SU-DHL-6 (cell line): ENCODE results near the gene ELAVL1.

Experiments used
- H2AFZ ChIP-seq: fragments of 200-600 bp; sonication (generic); 2 replicates; pipeline ENCODE4 v1.6.1; 2014; ENCODE audit warnings: low read depth, mild to moderate bottlenecking, moderate library complexity, mixed read lengths, antibody characterized with exemption, low read length; ENCODE audit not compliant: severe bottlenecking
- H3F3A ChIP-seq: fragments of 200-600 bp; shearing (Covaris generic); 2 replicates; pipeline ENCODE4 v1.6.0; 2016; ENCODE audit warnings: antibody characterized with exemption, mild to moderate bottlenecking; ENCODE audit not compliant: insufficient read depth
- H3K27ac ChIP-seq: fragments of 200-600 bp; sonication (generic); 2 replicates; pipeline ENCODE4 v1.5.1; 2016; ENCODE audit warnings: low read depth, mild to moderate bottlenecking, low read length, moderate library complexity, mixed read lengths
- H3K27me3 ChIP-seq: fragments of 200-600 bp; sonication (generic), shearing (Covaris generic); 2 replicates; pipeline ENCODE4 v1.6.0; 2014; ENCODE audit warnings: mild to moderate bottlenecking, low read length
- H3K36me3 ChIP-seq: fragments of 200-600 bp; sonication (generic); 2 replicates; pipeline ENCODE4 v1.6.1; 2014; ENCODE audit warnings: mild to moderate bottlenecking, low read length, mixed read lengths
- H3K4me2 ChIP-seq: fragments of 300-600, 200-600 bp; shearing (Covaris generic), sonication (generic); 2 replicates; pipeline ENCODE4 v1.6.0; 2014; ENCODE audit warnings: low read length, low read depth, mild to moderate bottlenecking; ENCODE audit not compliant: poor library complexity, severe bottlenecking
- H3K4me3 ChIP-seq: fragments of 200-600 bp; sonication (generic); 2 replicates; pipeline ENCODE4 v1.5.1; 2014; ENCODE audit warnings: antibody characterized with exemption, low read length, mild to moderate bottlenecking, mixed read lengths; ENCODE audit not compliant: insufficient read depth, poor library complexity, severe bottlenecking
- H3K79me2 ChIP-seq: fragments of 200-600 bp; sonication (generic); 2 replicates; pipeline ENCODE4 v1.6.1; 2014; ENCODE audit warnings: mild to moderate bottlenecking, low read length, moderate library complexity; ENCODE audit not compliant: insufficient read depth
- H3K9ac ChIP-seq: fragments of 200-600 bp; sonication (generic); 2 replicates; pipeline ENCODE4 v1.7.0; 2014; ENCODE audit warnings: mild to moderate bottlenecking, low read length
- H3K9me2 ChIP-seq: fragments of 200-600 bp; sonication (generic); replicated peaks from 2 replicates; pipeline ENCODE4 v1.6.1; 2014; ENCODE audit warnings: low read length; ENCODE audit not compliant: insufficient read depth
- H3K9me3 ChIP-seq: fragments of 200-600 bp; sonication (generic); 2 replicates; pipeline ENCODE4 v1.6.1; 2014; ENCODE audit warnings: low read length, mixed read lengths; ENCODE audit not compliant: insufficient read depth
- H4K20me1 ChIP-seq: fragments of 200-600 bp; sonication (generic); 2 replicates; pipeline ENCODE4 v1.6.1; 2014; ENCODE audit warnings: low read depth, mild to moderate bottlenecking, antibody characterized with exemption, low read length, moderate library complexity, mixed read lengths
- EZH2phosphoT487 ChIP-seq: fragments of 200-600 bp; sonication (generic), shearing (Covaris generic); conservative IDR thresholded peaks from 2 replicates; pipeline ENCODE4 v1.6.1; 2018; ENCODE audit warnings: mild to moderate bottlenecking, antibody characterized with exemption, low read length, moderate library complexity, mixed read lengths
- TF ChIP-seq, protein P1 (sequence below): fragments of 200-600 bp; sonication (generic); IDR thresholded peaks from one replicate; pipeline ENCODE4 v1.5.1; 2017; ENCODE audit warnings: antibody characterized with exemption, mild to moderate bottlenecking, low read length, moderate library complexity; ENCODE audit not compliant: insufficient read depth, poor library complexity, severe bottlenecking

ELAVL1 gene

GRCh38 chr19:7947939-7948338, 57.5 kb downstream of the ELAVL1 start:
- Histone ChIP-seq H3F3A (0 out of 2 replicates have a peak, but pooled peaks cover 3% of the 10 kb centered on the region), H3K36me3 (no peaks in the 10 kb centered on the region), H3K9me3 (no peaks in the 10 kb centered on the region), H3K79me2 (peaks cover 10% of the 10 kb centered on the region; the same call in 1 of the 2 replicates), H3K9ac (no peak overlapping the region), H4K20me1 (no peaks in the 10 kb centered on the region), H3K9me2 (no peaks in the 10 kb centered on the region), H3K4me3 (no peak overlapping the region), H3K27me3 (no peaks in the 10 kb centered on the region), H2AFZ (no peak overlapping the region), H3K27ac (no peak overlapping the region), H3K4me2 (no peak overlapping the region)
- TF ChIP-seq EZH2phosphoT487: no peak

DNA sequence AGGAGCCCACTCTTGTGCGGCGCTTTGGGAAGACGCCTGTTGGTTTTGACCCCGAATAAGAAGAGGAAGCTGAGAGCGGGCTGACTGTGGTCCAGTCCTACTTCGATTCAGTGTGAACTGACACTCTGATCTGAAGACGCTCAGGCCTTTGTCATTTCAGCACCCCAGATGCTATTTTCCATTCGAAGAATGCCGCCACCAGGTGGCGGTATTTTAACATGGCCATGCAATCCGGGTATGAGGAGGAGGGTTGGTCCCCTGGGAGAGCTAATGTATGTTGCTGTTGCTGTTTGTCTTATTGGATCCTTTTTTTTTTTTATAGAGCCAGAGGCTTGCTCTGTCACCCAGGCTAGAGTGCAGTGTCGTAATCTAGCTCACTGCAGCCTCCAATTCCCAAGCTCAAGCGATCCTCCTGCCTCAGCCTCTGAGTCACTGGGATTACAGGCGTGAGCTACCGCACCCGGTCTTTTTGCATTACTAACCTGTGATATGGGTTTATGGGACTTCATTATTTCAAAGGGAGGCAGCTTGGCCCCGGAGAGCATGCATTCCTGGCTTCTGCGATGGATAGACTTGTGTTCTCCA, 61.2 kb downstream of the ELAVL1 start:
- Histone ChIP-seq H2AFZ (peak overlapping the region; percentile 59), H3K36me3 (no peaks in the 10 kb centered on the region), H3K27ac (peak overlapping the region; percentile 57), H4K20me1 (no peaks in the 10 kb centered on the region), H3F3A (0 out of 2 replicates have a peak, but pooled peaks cover 3% of the 10 kb centered on the region), H3K4me3 (peak overlapping the region; percentile 58), H3K79me2 (peaks cover 37% of the 10 kb centered on the region), H3K9me3 (no peaks in the 10 kb centered on the region), H3K4me2 (peak overlapping the region; percentile 77), H3K9ac (peak overlapping the region; percentile 66), H3K9me2 (no peaks in the 10 kb centered on the region), H3K27me3 (no peaks in the 10 kb centered on the region)
- TF ChIP-seq EZH2phosphoT487: no peak
- TF ChIP-seq, protein P1, sequence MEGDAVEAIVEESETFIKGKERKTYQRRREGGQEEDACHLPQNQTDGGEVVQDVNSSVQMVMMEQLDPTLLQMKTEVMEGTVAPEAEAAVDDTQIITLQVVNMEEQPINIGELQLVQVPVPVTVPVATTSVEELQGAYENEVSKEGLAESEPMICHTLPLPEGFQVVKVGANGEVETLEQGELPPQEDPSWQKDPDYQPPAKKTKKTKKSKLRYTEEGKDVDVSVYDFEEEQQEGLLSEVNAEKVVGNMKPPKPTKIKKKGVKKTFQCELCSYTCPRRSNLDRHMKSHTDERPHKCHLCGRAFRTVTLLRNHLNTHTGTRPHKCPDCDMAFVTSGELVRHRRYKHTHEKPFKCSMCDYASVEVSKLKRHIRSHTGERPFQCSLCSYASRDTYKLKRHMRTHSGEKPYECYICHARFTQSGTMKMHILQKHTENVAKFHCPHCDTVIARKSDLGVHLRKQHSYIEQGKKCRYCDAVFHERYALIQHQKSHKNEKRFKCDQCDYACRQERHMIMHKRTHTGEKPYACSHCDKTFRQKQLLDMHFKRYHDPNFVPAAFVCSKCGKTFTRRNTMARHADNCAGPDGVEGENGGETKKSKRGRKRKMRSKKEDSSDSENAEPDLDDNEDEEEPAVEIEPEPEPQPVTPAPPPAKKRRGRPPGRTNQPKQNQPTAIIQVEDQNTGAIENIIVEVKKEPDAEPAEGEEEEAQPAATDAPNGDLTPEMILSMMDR: peak; percentile 74

DNA sequence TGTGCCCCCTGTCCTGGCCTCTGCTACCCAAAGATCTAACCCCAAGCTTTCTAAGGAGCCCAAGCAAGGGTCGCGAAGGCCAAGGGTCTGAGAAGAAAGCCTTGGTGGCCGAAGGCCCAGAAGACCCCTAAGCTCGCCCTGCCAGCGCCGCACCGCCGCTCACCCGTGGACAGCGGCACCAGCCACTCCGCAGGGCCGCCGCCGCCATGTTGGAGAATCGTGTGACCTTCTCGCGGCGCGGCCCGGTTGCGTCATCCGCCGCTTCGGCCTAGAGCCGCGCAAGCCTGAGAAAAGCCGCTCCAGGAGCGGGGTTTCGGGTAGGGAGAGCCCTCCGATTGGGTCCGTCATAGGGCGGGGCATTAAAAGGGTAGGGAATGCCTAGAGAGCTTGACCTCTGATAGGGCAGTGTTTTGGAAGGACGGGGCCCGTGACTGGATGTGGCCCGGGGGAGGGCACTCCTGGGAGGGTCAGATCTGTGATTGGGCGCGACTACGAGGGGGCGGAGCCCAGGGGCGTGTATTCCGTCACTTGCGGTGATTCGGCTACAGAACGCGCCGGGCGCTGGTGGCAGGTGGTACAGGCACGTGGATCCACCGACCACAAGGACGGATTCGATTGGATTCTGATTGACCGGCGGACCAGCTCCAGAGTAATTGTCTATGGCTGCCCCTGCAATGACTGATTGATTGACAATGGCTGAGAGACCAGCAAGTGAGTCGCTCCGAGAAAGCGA, 61.8 kb downstream of the ELAVL1 start, which contains the start of gene TIMM44:
Gene TIMM44, minus strand, starts transcription at position 223 of the 733 bp plus-strand sequence. Its CDS starts 15 bp downstream, at position 208.
- peak within 1 kb of the TSS; percentile 92 for H3K4me3 ChIP-seq
- H4K20me1 ChIP-seq: no peaks in the 10 kb centered on the region
- 0 out of 2 replicates have a peak, but pooled peaks cover 3% of the 10 kb centered on the region for H3F3A ChIP-seq
- H3K79me2 ChIP-seq: peaks cover 40% of the 10 kb centered on the region
- peak within 1 kb of the TSS; percentile 81 for H3K9ac ChIP-seq
- H3K36me3 ChIP-seq: no peaks in the 10 kb centered on the region
- peak within 1 kb of the TSS; percentile 57 for H3K27ac ChIP-seq
- no peaks in the 10 kb centered on the region for H3K9me3 ChIP-seq
- peak within 1 kb of the TSS; percentile 77 for H3K4me2 ChIP-seq
- H3K9me2 ChIP-seq: no peaks in the 10 kb centered on the region
- H2AFZ ChIP-seq: peak within 1 kb of the TSS; percentile 71
- no peaks in the 10 kb centered on the region for H3K27me3 ChIP-seq
- no peak for TF ChIP-seq EZH2phosphoT487
- TF ChIP-seq, protein P1: no peak

DNA sequence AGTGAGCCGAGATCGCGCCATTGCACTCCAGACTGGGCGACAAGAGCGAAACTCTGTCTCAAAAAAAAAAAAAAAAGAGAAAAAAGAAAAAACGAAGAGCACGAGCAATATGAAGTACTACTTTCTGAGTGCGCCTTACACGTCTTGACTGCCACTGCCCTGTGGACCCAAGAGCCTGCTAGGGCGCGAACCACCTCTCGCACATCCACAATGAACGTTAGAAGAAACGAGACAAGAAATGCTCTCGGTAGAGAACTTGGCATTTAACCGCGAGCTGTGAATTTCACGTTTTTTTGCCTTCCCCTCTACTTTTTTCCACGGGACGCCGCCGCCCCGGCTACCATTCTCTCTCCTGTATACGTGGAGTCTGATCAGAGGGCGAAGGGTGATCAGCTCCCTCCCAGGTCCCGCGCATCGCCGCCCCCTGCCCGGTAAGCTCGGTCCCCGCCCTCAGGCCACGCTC, 62.4 kb downstream of the ELAVL1 start:
- peak overlapping the region; percentile 71 for H2AFZ ChIP-seq
- H3K27me3 ChIP-seq: no peaks in the 10 kb centered on the region
- H3K4me2 ChIP-seq: peak overlapping the region; percentile 69
- no peaks in the 10 kb centered on the region for H4K20me1 ChIP-seq
- H3K4me3 ChIP-seq: peak overlapping the region; percentile 92
- H3K27ac ChIP-seq: peak overlapping the region; percentile 57
- H3F3A ChIP-seq: 0 out of 2 replicates have a peak, but pooled peaks cover 3% of the 10 kb centered on the region
- peaks cover 40% of the 10 kb centered on the region for H3K79me2 ChIP-seq
- peak overlapping the region; percentile 81 for H3K9ac ChIP-seq
- no peaks in the 10 kb centered on the region for H3K9me2 ChIP-seq
- no peaks in the 10 kb centered on the region for H3K36me3 ChIP-seq
- no peak for TF ChIP-seq EZH2phosphoT487
- TF ChIP-seq, protein P1: no peak
- H3K9me3 ChIP-seq: no peaks in the 10 kb centered on the region
